HepG2 (cell line): ENCODE results near the gene TTC39B. TPM values are rescaled to one million over a fixed set of nuclear protein-coding genes. Genes with fewer than 3 reads are reported as not detected.
A peak's percentile ranks its signal among the peaks of the same experiment; 100 is the strongest.

Source experiments
- CREM ChIP-seq, 2 experiments: sonication (generic) in 1 of 2; formaldehyde crosslinking in 1 of 2; IDR thresholded peaks; 2 replicates each; pipeline versions ENCODE4 v1.4.0 to v1.6.1; 2016 to 2020; ENCODE audit warnings: antibody characterized with exemption in 1 of 2, mild to moderate bottlenecking in 1 of 2, missing genetic modification reagents in 1 of 2
- HIVEP1 ChIP-seq: sonication (generic); formaldehyde crosslinking; IDR thresholded peaks from 2 replicates; pipeline ENCODE4 v1.4.0; 2020; ENCODE audit warnings: mild to moderate bottlenecking, missing genetic modification reagents
- HNF4A ChIP-seq: sonication (generic); formaldehyde crosslinking; IDR thresholded peaks from 2 replicates; pipeline ENCODE4 v1.4.0; 2020; ENCODE audit warnings: missing genetic modification reagents
- HNF4G ChIP-seq, 2 experiments: sonication (generic) in 1 of 2; formaldehyde crosslinking in 1 of 2; IDR thresholded peaks; 2 replicates each; pipeline versions ENCODE4 v1.4.0 to v1.6.1; 2011 to 2020; ENCODE audit warnings: borderline replicate concordance in 2 of 2, low read depth in 2 of 2, mild to moderate bottlenecking in 2 of 2, low read length in 1 of 2, missing genetic modification reagents in 1 of 2, moderate library complexity in 1 of 2
- PHF21A ChIP-seq: sonication (generic); formaldehyde crosslinking; IDR thresholded peaks from 2 replicates; pipeline ENCODE4 v1.5.0; 2020; ENCODE audit warnings: mild to moderate bottlenecking, missing genetic modification reagents
- ZC3H13 ChIP-seq: sonication (generic); formaldehyde crosslinking; IDR thresholded peaks from 2 replicates; pipeline ENCODE4 v1.8.1; 2023; ENCODE audit warnings: mild to moderate bottlenecking, missing genetic modification reagents, moderate library complexity
- ZFX ChIP-seq: sonication (generic); formaldehyde crosslinking; IDR thresholded peaks from 2 replicates; pipeline ENCODE4 v1.4.0; 2020; ENCODE audit warnings: mild to moderate bottlenecking, low read depth, missing genetic modification reagents, moderate library complexity
- ZNF746 ChIP-seq: sonication (generic); formaldehyde crosslinking; IDR thresholded peaks from 2 replicates; pipeline ENCODE4 v1.8.0; 2022; ENCODE audit warnings: mild to moderate bottlenecking, missing genetic modification reagents
- ZNF788 ChIP-seq: sonication (generic); formaldehyde crosslinking; IDR thresholded peaks from 2 replicates; pipeline ENCODE4 v1.5.0; 2020; ENCODE audit warnings: mild to moderate bottlenecking, missing genetic modification reagents, borderline replicate concordance
- polyA plus RNA-seq, 8 experiments: library from polyadenylated mRNA; depleted of rRNA in 3 of 8; stranded (reverse) in 7 of 8; unstranded in 1 of 8; fragments of >200 nt; fragmentation: Illumina TruSeq in 4 of 8; extraction: Trizol in 4 of 8; gene quantifications; 2 replicates each; pipeline versions ENCODE4 v1.2.1 to v1.2.3, GENCODE V29; 2011 to 2016; ENCODE audit warnings: low read depth in 4 of 8, missing spikeins in 1 of 8, mixed read lengths in 1 of 8; ENCODE audit not compliant: insufficient read depth in 1 of 8
- total RNA-seq, 5 experiments: library from RNA; depleted of rRNA; stranded (reverse); fragments of >200 nt; fragmentation: Illumina TruSeq; extraction: Trizol; gene quantifications; 2 replicates each; pipeline ENCODE4 v1.2.3, GENCODE V29; 2016; ENCODE audit warnings: low read depth in 1 of 5
- TF ChIP-seq, protein P1 (sequence below): sonication (generic); formaldehyde crosslinking; IDR thresholded peaks from 2 replicates; pipeline ENCODE4 v1.5.0; 2020; ENCODE audit warnings: missing genetic modification reagents, mild to moderate bottlenecking, borderline replicate concordance
- TF ChIP-seq, protein P2 (sequence below): sonication (generic); formaldehyde crosslinking; IDR thresholded peaks from 2 replicates; pipeline ENCODE4 v1.4.0; 2020; ENCODE audit warnings: missing genetic modification reagents
- TF ChIP-seq, protein P3 (sequence below): sonication (generic); formaldehyde crosslinking; IDR thresholded peaks from 2 replicates; pipeline ENCODE4 v1.9.0; 2022; ENCODE audit warnings: missing genetic modification reagents, mild to moderate bottlenecking, borderline replicate concordance
- TF ChIP-seq, protein P4 (sequence below): sonication (generic); formaldehyde crosslinking; IDR thresholded peaks from 2 replicates; pipeline ENCODE4 v1.4.0; 2020; ENCODE audit warnings: missing genetic modification reagents

TTC39B gene
- total and polyA plus RNA-seq, 2 of the 13 experiments (the other 11 are each of a cell fraction or from before 2014, with no cell fraction given): 14.3 to 19.4 TPM

DNA sequence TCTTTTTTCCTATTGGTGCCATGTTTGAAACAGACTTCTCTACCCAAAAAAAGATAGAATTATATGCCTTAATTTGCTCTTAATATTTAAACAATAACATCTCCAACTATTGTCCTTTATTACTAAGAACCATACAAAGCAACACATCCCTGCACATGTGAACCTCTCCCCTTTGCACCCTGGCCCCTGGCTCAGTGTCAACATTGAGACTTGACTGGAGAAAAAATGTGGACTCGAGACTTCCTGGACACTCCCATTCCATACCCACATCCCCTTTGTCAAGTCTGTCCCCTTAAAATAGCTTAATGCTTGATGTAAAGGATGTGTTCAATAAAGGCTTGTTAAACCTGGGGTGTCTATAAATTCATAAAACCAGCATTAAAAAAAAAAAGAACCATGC lies 53.2 kb downstream of the TTC39B start (continued):
- TF ChIP-seq, protein P1, sequence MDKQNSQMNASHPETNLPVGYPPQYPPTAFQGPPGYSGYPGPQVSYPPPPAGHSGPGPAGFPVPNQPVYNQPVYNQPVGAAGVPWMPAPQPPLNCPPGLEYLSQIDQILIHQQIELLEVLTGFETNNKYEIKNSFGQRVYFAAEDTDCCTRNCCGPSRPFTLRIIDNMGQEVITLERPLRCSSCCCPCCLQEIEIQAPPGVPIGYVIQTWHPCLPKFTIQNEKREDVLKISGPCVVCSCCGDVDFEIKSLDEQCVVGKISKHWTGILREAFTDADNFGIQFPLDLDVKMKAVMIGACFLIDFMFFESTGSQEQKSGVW (CRISPR knock-in tag): no peak
- TF ChIP-seq HIVEP1 (CRISPR knock-in tag): no peak
- no peak for TF ChIP-seq ZNF746 (CRISPR knock-in tag)
- TF ChIP-seq, protein P2, sequence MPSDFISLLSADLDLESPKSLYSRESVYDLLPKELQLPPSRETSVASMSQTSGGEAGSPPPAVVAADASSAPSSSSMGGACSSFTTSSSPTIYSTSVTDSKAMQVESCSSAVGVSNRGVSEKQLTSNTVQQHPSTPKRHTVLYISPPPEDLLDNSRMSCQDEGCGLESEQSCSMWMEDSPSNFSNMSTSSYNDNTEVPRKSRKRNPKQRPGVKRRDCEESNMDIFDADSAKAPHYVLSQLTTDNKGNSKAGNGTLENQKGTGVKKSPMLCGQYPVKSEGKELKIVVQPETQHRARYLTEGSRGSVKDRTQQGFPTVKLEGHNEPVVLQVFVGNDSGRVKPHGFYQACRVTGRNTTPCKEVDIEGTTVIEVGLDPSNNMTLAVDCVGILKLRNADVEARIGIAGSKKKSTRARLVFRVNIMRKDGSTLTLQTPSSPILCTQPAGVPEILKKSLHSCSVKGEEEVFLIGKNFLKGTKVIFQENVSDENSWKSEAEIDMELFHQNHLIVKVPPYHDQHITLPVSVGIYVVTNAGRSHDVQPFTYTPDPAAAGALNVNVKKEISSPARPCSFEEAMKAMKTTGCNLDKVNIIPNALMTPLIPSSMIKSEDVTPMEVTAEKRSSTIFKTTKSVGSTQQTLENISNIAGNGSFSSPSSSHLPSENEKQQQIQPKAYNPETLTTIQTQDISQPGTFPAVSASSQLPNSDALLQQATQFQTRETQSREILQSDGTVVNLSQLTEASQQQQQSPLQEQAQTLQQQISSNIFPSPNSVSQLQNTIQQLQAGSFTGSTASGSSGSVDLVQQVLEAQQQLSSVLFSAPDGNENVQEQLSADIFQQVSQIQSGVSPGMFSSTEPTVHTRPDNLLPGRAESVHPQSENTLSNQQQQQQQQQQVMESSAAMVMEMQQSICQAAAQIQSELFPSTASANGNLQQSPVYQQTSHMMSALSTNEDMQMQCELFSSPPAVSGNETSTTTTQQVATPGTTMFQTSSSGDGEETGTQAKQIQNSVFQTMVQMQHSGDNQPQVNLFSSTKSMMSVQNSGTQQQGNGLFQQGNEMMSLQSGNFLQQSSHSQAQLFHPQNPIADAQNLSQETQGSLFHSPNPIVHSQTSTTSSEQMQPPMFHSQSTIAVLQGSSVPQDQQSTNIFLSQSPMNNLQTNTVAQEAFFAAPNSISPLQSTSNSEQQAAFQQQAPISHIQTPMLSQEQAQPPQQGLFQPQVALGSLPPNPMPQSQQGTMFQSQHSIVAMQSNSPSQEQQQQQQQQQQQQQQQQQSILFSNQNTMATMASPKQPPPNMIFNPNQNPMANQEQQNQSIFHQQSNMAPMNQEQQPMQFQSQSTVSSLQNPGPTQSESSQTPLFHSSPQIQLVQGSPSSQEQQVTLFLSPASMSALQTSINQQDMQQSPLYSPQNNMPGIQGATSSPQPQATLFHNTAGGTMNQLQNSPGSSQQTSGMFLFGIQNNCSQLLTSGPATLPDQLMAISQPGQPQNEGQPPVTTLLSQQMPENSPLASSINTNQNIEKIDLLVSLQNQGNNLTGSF (CRISPR knock-in tag): no peak
- TF ChIP-seq, protein P3, sequence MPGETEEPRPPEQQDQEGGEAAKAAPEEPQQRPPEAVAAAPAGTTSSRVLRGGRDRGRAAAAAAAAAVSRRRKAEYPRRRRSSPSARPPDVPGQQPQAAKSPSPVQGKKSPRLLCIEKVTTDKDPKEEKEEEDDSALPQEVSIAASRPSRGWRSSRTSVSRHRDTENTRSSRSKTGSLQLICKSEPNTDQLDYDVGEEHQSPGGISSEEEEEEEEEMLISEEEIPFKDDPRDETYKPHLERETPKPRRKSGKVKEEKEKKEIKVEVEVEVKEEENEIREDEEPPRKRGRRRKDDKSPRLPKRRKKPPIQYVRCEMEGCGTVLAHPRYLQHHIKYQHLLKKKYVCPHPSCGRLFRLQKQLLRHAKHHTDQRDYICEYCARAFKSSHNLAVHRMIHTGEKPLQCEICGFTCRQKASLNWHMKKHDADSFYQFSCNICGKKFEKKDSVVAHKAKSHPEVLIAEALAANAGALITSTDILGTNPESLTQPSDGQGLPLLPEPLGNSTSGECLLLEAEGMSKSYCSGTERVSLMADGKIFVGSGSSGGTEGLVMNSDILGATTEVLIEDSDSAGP (CRISPR knock-in tag): no peak
- peak; percentile 18; the same call in 1 of the 2 replicates for TF ChIP-seq CREM (IDR thresholded peaks at IDR 0.05)
- TF ChIP-seq CREM (CRISPR knock-in tag; IDR thresholded peaks at IDR 0.05): no peak
- TF ChIP-seq, protein P4, sequence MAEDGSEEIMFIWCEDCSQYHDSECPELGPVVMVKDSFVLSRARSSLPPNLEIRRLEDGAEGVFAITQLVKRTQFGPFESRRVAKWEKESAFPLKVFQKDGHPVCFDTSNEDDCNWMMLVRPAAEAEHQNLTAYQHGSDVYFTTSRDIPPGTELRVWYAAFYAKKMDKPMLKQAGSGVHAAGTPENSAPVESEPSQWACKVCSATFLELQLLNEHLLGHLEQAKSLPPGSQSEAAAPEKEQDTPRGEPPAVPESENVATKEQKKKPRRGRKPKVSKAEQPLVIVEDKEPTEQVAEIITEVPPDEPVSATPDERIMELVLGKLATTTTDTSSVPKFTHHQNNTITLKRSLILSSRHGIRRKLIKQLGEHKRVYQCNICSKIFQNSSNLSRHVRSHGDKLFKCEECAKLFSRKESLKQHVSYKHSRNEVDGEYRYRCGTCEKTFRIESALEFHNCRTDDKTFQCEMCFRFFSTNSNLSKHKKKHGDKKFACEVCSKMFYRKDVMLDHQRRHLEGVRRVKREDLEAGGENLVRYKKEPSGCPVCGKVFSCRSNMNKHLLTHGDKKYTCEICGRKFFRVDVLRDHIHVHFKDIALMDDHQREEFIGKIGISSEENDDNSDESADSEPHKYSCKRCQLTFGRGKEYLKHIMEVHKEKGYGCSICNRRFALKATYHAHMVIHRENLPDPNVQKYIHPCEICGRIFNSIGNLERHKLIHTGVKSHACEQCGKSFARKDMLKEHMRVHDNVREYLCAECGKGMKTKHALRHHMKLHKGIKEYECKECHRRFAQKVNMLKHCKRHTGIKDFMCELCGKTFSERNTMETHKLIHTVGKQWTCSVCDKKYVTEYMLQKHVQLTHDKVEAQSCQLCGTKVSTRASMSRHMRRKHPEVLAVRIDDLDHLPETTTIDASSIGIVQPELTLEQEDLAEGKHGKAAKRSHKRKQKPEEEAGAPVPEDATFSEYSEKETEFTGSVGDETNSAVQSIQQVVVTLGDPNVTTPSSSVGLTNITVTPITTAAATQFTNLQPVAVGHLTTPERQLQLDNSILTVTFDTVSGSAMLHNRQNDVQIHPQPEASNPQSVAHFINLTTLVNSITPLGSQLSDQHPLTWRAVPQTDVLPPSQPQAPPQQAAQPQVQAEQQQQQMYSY (CRISPR knock-in tag): peak; percentile 87
- no peak for TF ChIP-seq ZNF788
- TF ChIP-seq HNF4G (IDR thresholded peaks at IDR 0.05; ENCODE audit: borderline replicate concordance, low read depth, low read length): peak; percentile 59; the same call in 1 of the 2 replicates
- no peak for TF ChIP-seq HNF4G (CRISPR knock-in tag; IDR thresholded peaks at IDR 0.05; ENCODE audit: borderline replicate concordance, low read depth)
- no peak for TF ChIP-seq ZFX (CRISPR knock-in tag)
- TF ChIP-seq HNF4A (CRISPR knock-in tag): peak; percentile 78
- 0 out of 2 replicates have a peak, but pooled peaks have one; percentile 27 for TF ChIP-seq PHF21A
- no peak for TF ChIP-seq ZC3H13 (CRISPR knock-in tag)
